ENCODE results near the gene TMEM218.
A peak's percentile ranks its signal among the peaks of the same experiment; 100 is the strongest.

TMEM218 gene

GRCh38 chr11:125132071-125132470 is 20.6 kb upstream of the TMEM218 start:
- TF ChIP-seq CTCF (IDR thresholded peaks at IDR 0.05; ENCODE audit: control insufficient read depth, extremely low read depth, insufficient read depth), result no peak
- DNase-seq (ENCODE audit: low read depth), result no peak
- H3K4me3 ChIP-seq (ENCODE audit: low read depth, low read length), result no peak overlapping the region

- TF ChIP-seq CTCF (IDR thresholded peaks at IDR 0.05; ENCODE audit: control insufficient read depth, extremely low read depth, insufficient read depth), result no peak
- H3K4me3 ChIP-seq (ENCODE audit: low read depth, low read length), result no peak overlapping the region
- no peak for DNase-seq (ENCODE audit: low read depth)
Observed at GRCh38 chr11:125129316-125129993, 18.0 kb upstream of the TMEM218 start.

GRCh38 chr11:125128450-125128849 is 17.0 kb upstream of the TMEM218 start:
- H3K4me3 ChIP-seq (ENCODE audit: low read depth, low read length), result no peak overlapping the region
- no peak for TF ChIP-seq CTCF (IDR thresholded peaks at IDR 0.05; ENCODE audit: control insufficient read depth, extremely low read depth, insufficient read depth)
- no peak for DNase-seq (ENCODE audit: low read depth)

- no peak overlapping the region for H3K4me3 ChIP-seq (ENCODE audit: low read depth, low read length)
- DNase-seq (ENCODE audit: low read depth), result no peak
- no peak for TF ChIP-seq CTCF (IDR thresholded peaks at IDR 0.05; ENCODE audit: control insufficient read depth, extremely low read depth, insufficient read depth)
Observed at GRCh38 chr11:125124618-125124992, 13.2 kb upstream of the TMEM218 start.

GRCh38 chr11:125123947-125124617 is 12.7 kb upstream of the TMEM218 start:
- no peak overlapping the region for H3K4me3 ChIP-seq (ENCODE audit: low read depth, low read length)
- DNase-seq (ENCODE audit: low read depth), result no peak
- TF ChIP-seq CTCF (IDR thresholded peaks at IDR 0.05; ENCODE audit: control insufficient read depth, extremely low read depth, insufficient read depth), result peak; percentile 47

- no peak overlapping the region for H3K4me3 ChIP-seq (ENCODE audit: low read depth, low read length)
- DNase-seq (ENCODE audit: low read depth), result no peak
- no peak for TF ChIP-seq CTCF (IDR thresholded peaks at IDR 0.05; ENCODE audit: control insufficient read depth, extremely low read depth, insufficient read depth)
Observed at GRCh38 chr11:125123194-125123946, 11.9 kb upstream of the TMEM218 start.
